Panc1 (cell line): ENCODE results near the gene MEX3C. TPM values are rescaled to one million over a fixed set of nuclear protein-coding genes. Genes with fewer than 3 reads are reported as not detected.

Experiments
- ATAC-seq: fragments of 200-7000 bp; cut with Tn5 transposase; 2 replicates; pipeline ENCODE4 v1.9.1; 2020; ENCODE audit warnings: mild to moderate bottlenecking, moderate library complexity
- BruUV-seq: library from RNA; stranded (reverse); fragments of 400-500 nt; replicated peaks from 2 replicates; lab custom pipeline; 2021; lab: Mats Ljungman, UMichigan
- CTCF ChIA-PET: fragments of 300-600 bp; sonication (Branson Sonifier 250); formaldehyde crosslinking; loops from one replicate; lab custom pipeline; 2022; ENCODE audit warnings: antibody characterized with exemption; lab: Charles Lee
- POLR2A ChIA-PET: fragments of 300-600 bp; sonication (Branson Sonifier 250); formaldehyde crosslinking; loops from one replicate; lab custom pipeline; 2022; ENCODE audit warnings: antibody characterized with exemption; lab: Charles Lee
- DNase-seq: peaks from one replicate; pipeline ENCODE4 v3.0.0-alpha.2; 2010; ENCODE audit warnings: low read depth, low spot score
- H3K27ac ChIP-seq: 2 replicates; pipeline ENCODE4 v1.5.1; 2011; ENCODE audit warnings: mild to moderate bottlenecking, low read length, inconsistent platforms
- H3K27me3 ChIP-seq: fragments of 200-500 bp; sonication (Bioruptor generic); 2 replicates; pipeline ENCODE4 v1.6.0; 2014; ENCODE audit warnings: low read length, inconsistent platforms; ENCODE audit not compliant: control insufficient read depth, insufficient read depth
- H3K36me3 ChIP-seq: fragments of 200-500 bp; sonication (Bioruptor generic); 2 replicates; pipeline ENCODE4 v1.5.1; 2014; ENCODE audit warnings: inconsistent platforms, mild to moderate bottlenecking, low read length, moderate library complexity; ENCODE audit not compliant: control insufficient read depth, insufficient read depth
- H3K4me1 ChIP-seq: 2 replicates; pipeline ENCODE4 v1.5.1; 2011; ENCODE audit warnings: inconsistent platforms, mild to moderate bottlenecking, low read length, moderate library complexity; ENCODE audit not compliant: control insufficient read depth, insufficient read depth
- H3K4me3 ChIP-seq, 2 experiments: 2 replicates each; pipeline ENCODE4 v1.5.1; 2011 to 2012; ENCODE audit warnings: low read depth in 2 of 2, low read length in 2 of 2, mild to moderate bottlenecking in 2 of 2, inconsistent platforms in 1 of 2, moderate library complexity in 1 of 2
- H3K9me3 ChIP-seq: fragments of 200-500 bp; sonication (Bioruptor generic); 2 replicates; pipeline ENCODE4 v1.5.1; 2014; ENCODE audit warnings: low read depth, mild to moderate bottlenecking, inconsistent platforms, low read length, moderate library complexity; ENCODE audit not compliant: control insufficient read depth, insufficient read depth
- CTCF ChIP-seq: fragments of 450-650 bp; IDR thresholded peaks from 2 replicates; pipeline ENCODE4 v1.5.1; 2017; ENCODE audit warnings: mild to moderate bottlenecking
- POLR2AphosphoS5 ChIP-seq: IDR thresholded peaks from 2 replicates; pipeline ENCODE4 v1.6.1; 2012; ENCODE audit warnings: mild to moderate bottlenecking, low read depth, low read length, moderate library complexity
- REST ChIP-seq, 2 experiments: IDR thresholded peaks; 2 replicates each; pipeline ENCODE4 v1.6.1; 2011 to 2012; ENCODE audit warnings: low read depth in 2 of 2, control low read depth in 1 of 2, low read length in 1 of 2, mild to moderate bottlenecking in 1 of 2, moderate library complexity in 1 of 2; ENCODE audit not compliant: insufficient read depth in 1 of 2
- SIN3A ChIP-seq: IDR thresholded peaks from 2 replicates; pipeline ENCODE4 v1.6.1; 2012; ENCODE audit warnings: low read depth, mild to moderate bottlenecking, low read length, moderate library complexity, borderline replicate concordance; ENCODE audit not compliant: insufficient read depth
- TCF7L2 ChIP-seq: IDR thresholded peaks from 2 replicates; pipeline ENCODE4 v1.6.1; 2011; ENCODE audit warnings: mild to moderate bottlenecking, low read depth, low read length, inconsistent platforms
- in situ Hi-C: cut with HindIII; loops from 2 replicates; pipeline ENCODE4 v1.10.0; 2016; ENCODE audit warnings: low sequenced_read_pairs, low pct_unique_long_range_greater_than_20kb
- intact Hi-C: fragments of 100-400 bp; cut with micrococcal nuclease; formaldehyde crosslinking; loops from one replicate; pipeline ENCODE4 v1.10.0; 2022; ENCODE audit not compliant: unreplicated experiment
- total RNA-seq: library from RNA; stranded (reverse); gene quantifications from one replicate; pipeline ENCODE4 v1.2.1, GENCODE V29; 2021; ENCODE audit not compliant: unreplicated experiment

Gene MEX3C
- total RNA-seq, 1 experiment from 2014 or later = 29.0 TPM

- Histone ChIP-seq H3K9me3 (no peaks in the 10 kb centered on the region), H3K27me3 (no peaks in the 10 kb centered on the region), H3K4me3 (no peak overlapping the region), H3K36me3 (no peaks in the 10 kb centered on the region), H3K27ac (no peak overlapping the region), H3K4me1 (peaks cover 3% of the 10 kb centered on the region)
- ChIA-PET POLR2A (no interaction called here), CTCF (no interaction called here)
- BruUV-seq = no TSS peak
- in situ Hi-C loops (no loop called here), intact Hi-C loops (no loop called here)
- no peak for DNase-seq
- no peak for ATAC-seq
- TF ChIP-seq REST (IDR thresholded peaks at IDR 0.05; ENCODE audit: insufficient read depth in 1 of 2, low read depth in 2 of 2, low read length in 1 of 2) (no peak), TCF7L2 (no peak), CTCF (no peak), SIN3A (no peak), POLR2AphosphoS5 (no peak)
Observed at GRCh38 chr18:51184091-51184457, 13.4 kb downstream of the MEX3C start.

- H3K27me3 ChIP-seq = no peaks in the 10 kb centered on the region
- H3K4me1 ChIP-seq = peaks cover 3% of the 10 kb centered on the region
- in situ Hi-C loops = no loop called here
- H3K27ac ChIP-seq = no peak overlapping the region
- intact Hi-C loops = no loop called here
- TF ChIP-seq REST (IDR thresholded peaks at IDR 0.05; ENCODE audit: insufficient read depth in 1 of 2, low read depth in 2 of 2, low read length in 1 of 2) (no peak), SIN3A (no peak), CTCF (no peak), POLR2AphosphoS5 (no peak), TCF7L2 (no peak)
- no peak overlapping the region for H3K4me3 ChIP-seq
- POLR2A ChIA-PET = no interaction called here
- ATAC-seq (no peak), DNase-seq (no peak)
- H3K9me3 ChIP-seq = no peaks in the 10 kb centered on the region
- H3K36me3 ChIP-seq = no peaks in the 10 kb centered on the region
- CTCF ChIA-PET = no interaction called here
- BruUV-seq = no TSS peak
Observed at GRCh38 chr18:51183372-51184090, 13.9 kb downstream of the MEX3C start.
